PC-3 (cell line): ENCODE measurements around the gene PRMT1.

Source experiments
- CTCF ChIP-seq: fragments of 300-600 bp; sonication (generic); conservative IDR thresholded peaks from 2 replicates; pipeline ENCODE4 v1.5.1; 2017; ENCODE audit warnings: antibody characterized with exemption, low read depth, mild to moderate bottlenecking, low read length
- EZH2 ChIP-seq: fragments of 300-600 bp; sonication (generic); IDR thresholded peaks from one replicate; pipeline ENCODE4 v1.6.1; 2017; ENCODE audit warnings: antibody characterized with exemption, mild to moderate bottlenecking, low read length; ENCODE audit not compliant: unreplicated experiment

GRCh38 chr19:49690656-49691242 lies 13.7 kb downstream of the PRMT1 start, which contains the start of gene CPT1C:
- TF ChIP-seq CTCF (no peak), EZH2 (no peak)
